D721Med (cell line): ENCODE data around the gene FAM107B.

Source experiments
- DNase-seq: peaks from one replicate; pipeline ENCODE4 v3.0.0; 2011; ENCODE audit warnings: low spot score; ENCODE audit not compliant: insufficient read length
- FAIRE-seq: peaks from 2 replicates; lab custom pipeline; 2011; peaks lifted over from hg19 to GRCh38; lab: Jason Lieb, UNC
- CTCF ChIP-seq: IDR thresholded peaks from 2 replicates; pipeline ENCODE4 v1.5.1; 2012; ENCODE audit warnings: mild to moderate bottlenecking, control low read depth; ENCODE audit not compliant: insufficient read depth; ENCODE audit errors: missing control alignments

Gene FAM107B

GRCh38 chr10:14705548-14706230 is 69.0 kb downstream of the FAM107B start:
- no peak for TF ChIP-seq CTCF
- FAIRE-seq (no peak), DNase-seq (no peak)

GRCh38 chr10:14703631-14704001 is 71.1 kb downstream of the FAM107B start:
- FAIRE-seq (no peak), DNase-seq (no peak)
- no peak for TF ChIP-seq CTCF

- FAIRE-seq (no peak), DNase-seq (no peak)
- TF ChIP-seq CTCF, result no peak
Observed at GRCh38 chr10:14701466-14701865, 73.2 kb downstream of the FAM107B start.

- no peak for DNase-seq
- TF ChIP-seq CTCF, result no peak
- FAIRE-seq, result no peak
Observed at GRCh38 chr10:14700546-14700945, 74.2 kb downstream of the FAM107B start.

- TF ChIP-seq CTCF, result no peak
- DNase-seq (no peak), FAIRE-seq (no peak)
Observed at GRCh38 chr10:14699482-14699881, 75.2 kb downstream of the FAM107B start.

GRCh38 chr10:14698829-14699170 is 75.9 kb downstream of the FAM107B start:
- TF ChIP-seq CTCF, result no peak
- no peak for DNase-seq
- FAIRE-seq, result no peak

- FAIRE-seq, result no peak
- TF ChIP-seq CTCF, result no peak
Observed at GRCh38 chr10:14698111-14698828, 76.4 kb downstream of the FAM107B start.

More at GRCh38 chr10:14698111-14698828, 76.4 kb downstream of the FAM107B start:
- DNase-seq, result no peak
